SU-DHL-6 (cell line): ENCODE measurements around the gene ZMIZ1.

Experiments
- CTCF ChIP-seq: fragments of 200-600 bp; sonication (generic); IDR thresholded peaks from one replicate; pipeline ENCODE4 v1.5.1; 2017; ENCODE audit warnings: antibody characterized with exemption, mild to moderate bottlenecking, low read length, moderate library complexity; ENCODE audit not compliant: insufficient read depth, poor library complexity, severe bottlenecking
- EZH2phosphoT487 ChIP-seq: fragments of 200-600 bp; sonication (generic), shearing (Covaris generic); conservative IDR thresholded peaks from 2 replicates; pipeline ENCODE4 v1.6.1; 2018; ENCODE audit warnings: mild to moderate bottlenecking, antibody characterized with exemption, low read length, moderate library complexity, mixed read lengths

- TF ChIP-seq CTCF = no peak
- TF ChIP-seq EZH2phosphoT487 = no peak
Observed at GRCh38 chr10:79126351-79127080, 57.8 kb downstream of the ZMIZ1 start.
